ENCODE results near the gene TC2N. TPM values are rescaled to one million over a fixed set of nuclear protein-coding genes. Genes with fewer than 3 reads are reported as not detected.

The TC2N gene
- total RNA-seq, 2 experiments from 2014 or later: 61.7 to 66.2 TPM

GRCh38 chr14:91774140-91775096 lies 92.9 kb downstream of the TC2N start:
- Mint-ChIP-seq H3K9me3 (no peaks in the 10 kb centered on the region), H3K27me3 (ENCODE audit: low read depth) (no peaks in the 10 kb centered on the region), H3K4me3 (no peak overlapping the region), H3K4me1 (ENCODE audit: low read depth) (peaks cover 23% of the 10 kb centered on the region), H3K27ac (no peak overlapping the region), H3K36me3 (ENCODE audit: low read depth) (peaks cover 2% of the 10 kb centered on the region)
- CTCF ChIA-PET: interaction anchor here (1.4 kb wide), 1 partner anchor 12 kb away, joined by 4 read pairs; no protein-coding TSS in a partner anchor
- DNase-seq: no peak
- intact Hi-C loops (cut with micrococcal nuclease): no loop called here

DNA sequence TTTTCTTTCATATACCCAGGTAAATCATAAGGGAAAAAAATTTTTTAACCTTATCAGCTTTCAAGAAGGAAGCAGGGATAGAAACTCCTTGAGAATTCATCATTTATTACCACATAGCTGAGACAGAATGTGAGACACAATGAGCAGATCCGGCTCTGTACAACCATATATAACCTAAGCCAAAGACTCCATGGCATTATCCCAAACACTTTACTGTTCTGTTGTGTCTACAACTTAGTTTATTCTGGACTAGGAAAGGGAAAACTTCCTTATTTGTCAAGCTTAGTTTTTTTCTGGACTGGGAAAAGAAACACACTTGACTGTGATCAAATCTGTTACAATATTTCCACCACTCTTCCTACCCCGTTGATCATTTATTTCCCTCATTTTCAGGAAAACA lies 97.2 kb downstream of the TC2N start:
- DNase-seq: no peak
- intact Hi-C loops (cut with micrococcal nuclease): no loop called here
- Mint-ChIP-seq H3K4me1 (ENCODE audit: low read depth) (peaks cover 21% of the 10 kb centered on the region), H3K9me3 (no peaks in the 10 kb centered on the region), H3K27ac (no peak overlapping the region), H3K4me3 (no peak overlapping the region), H3K27me3 (ENCODE audit: low read depth) (no peaks in the 10 kb centered on the region), H3K36me3 (ENCODE audit: low read depth) (peaks cover 7% of the 10 kb centered on the region)
- CTCF ChIA-PET: interaction anchor here (0.6 to 1.5 kb wide), 2 partner anchors 32 to 113 kb away, joined by 3 to 4 read pairs; no protein-coding TSS in a partner anchor

GRCh38 chr14:91755570-91756295 lies 111.6 kb downstream of the TC2N start:
- Mint-ChIP-seq H3K9me3 (peaks cover 13% of the 10 kb centered on the region), H3K36me3 (ENCODE audit: low read depth) (peaks cover 14% of the 10 kb centered on the region), H3K27me3 (ENCODE audit: low read depth) (no peaks in the 10 kb centered on the region), H3K4me3 (no peak overlapping the region), H3K4me1 (ENCODE audit: low read depth) (no peaks in the 10 kb centered on the region), H3K27ac (no peak overlapping the region)
- no peak for DNase-seq
- CTCF ChIA-PET: no interaction called here
- intact Hi-C loops (cut with micrococcal nuclease): no loop called here

GRCh38 chr14:91754819-91755218 lies 112.5 kb downstream of the TC2N start:
- Mint-ChIP-seq H3K4me1 (ENCODE audit: low read depth) (no peaks in the 10 kb centered on the region), H3K27ac (no peak overlapping the region), H3K36me3 (ENCODE audit: low read depth) (peaks cover 6% of the 10 kb centered on the region), H3K27me3 (ENCODE audit: low read depth) (no peaks in the 10 kb centered on the region), H3K4me3 (no peak overlapping the region), H3K9me3 (peaks cover 5% of the 10 kb centered on the region)
- intact Hi-C loops (cut with micrococcal nuclease): loop anchor here (5.0 kb wide), 1 partner anchor 73 kb away; no protein-coding TSS in a partner anchor
- CTCF ChIA-PET: no interaction called here
- no peak for DNase-seq

- Mint-ChIP-seq H3K36me3 (ENCODE audit: low read depth) (peaks cover 2% of the 10 kb centered on the region), H3K27ac (no peak overlapping the region), H3K27me3 (ENCODE audit: low read depth) (no peaks in the 10 kb centered on the region), H3K4me3 (no peak overlapping the region), H3K4me1 (ENCODE audit: low read depth) (no peaks in the 10 kb centered on the region), H3K9me3 (peaks cover 3% of the 10 kb centered on the region)
- CTCF ChIA-PET: no interaction called here
- DNase-seq: no peak
- intact Hi-C loops (cut with micrococcal nuclease): loop anchor here (5.0 kb wide), 1 partner anchor 72 kb away; no protein-coding TSS in a partner anchor
Observed at GRCh38 chr14:91754185-91754584, 113.2 kb downstream of the TC2N start.

DNA sequence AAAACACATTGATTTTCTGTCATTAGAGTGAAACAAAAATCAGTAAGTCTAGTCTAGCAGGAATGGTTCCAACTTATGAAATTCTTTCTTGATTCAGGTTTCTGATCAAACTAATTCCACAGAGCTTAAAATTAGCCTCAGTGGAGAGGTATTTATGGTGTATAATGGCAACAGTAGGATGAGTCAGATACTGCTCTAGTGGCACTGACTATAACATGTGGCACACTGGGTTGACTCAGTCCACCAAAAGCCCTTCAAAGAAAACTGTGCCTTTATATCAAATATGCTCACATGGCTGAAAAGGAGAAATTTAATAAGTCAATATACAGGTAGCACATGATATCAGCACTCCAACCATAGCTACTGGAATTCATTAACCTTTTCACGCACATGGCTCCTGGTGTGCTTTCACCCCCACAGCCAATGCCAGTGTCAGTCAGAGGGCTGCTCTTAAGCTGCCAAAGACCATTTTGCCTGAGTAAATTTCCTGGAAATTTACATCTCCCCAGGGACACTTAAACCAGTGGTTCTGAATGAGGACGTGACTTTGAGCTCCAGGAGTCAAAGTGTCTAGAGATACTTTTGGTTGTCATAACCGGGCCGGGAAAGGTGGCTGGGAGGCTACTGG lies 113.7 kb downstream of the TC2N start:
- Mint-ChIP-seq H3K9me3 (no peaks in the 10 kb centered on the region), H3K4me1 (ENCODE audit: low read depth) (no peaks in the 10 kb centered on the region), H3K27ac (no peak overlapping the region), H3K27me3 (ENCODE audit: low read depth) (no peaks in the 10 kb centered on the region), H3K36me3 (ENCODE audit: low read depth) (no peaks in the 10 kb centered on the region), H3K4me3 (no peak overlapping the region)
- intact Hi-C loops (cut with micrococcal nuclease): loop anchor here (5.0 kb wide), 1 partner anchor 71 kb away; no protein-coding TSS in a partner anchor
- no peak for DNase-seq
- CTCF ChIA-PET: interaction anchor here (0.6 to 1.2 kb wide), 2 partner anchors 39 to 157 kb away, joined by 3 to 5 read pairs; no protein-coding TSS in a partner anchor

DNA sequence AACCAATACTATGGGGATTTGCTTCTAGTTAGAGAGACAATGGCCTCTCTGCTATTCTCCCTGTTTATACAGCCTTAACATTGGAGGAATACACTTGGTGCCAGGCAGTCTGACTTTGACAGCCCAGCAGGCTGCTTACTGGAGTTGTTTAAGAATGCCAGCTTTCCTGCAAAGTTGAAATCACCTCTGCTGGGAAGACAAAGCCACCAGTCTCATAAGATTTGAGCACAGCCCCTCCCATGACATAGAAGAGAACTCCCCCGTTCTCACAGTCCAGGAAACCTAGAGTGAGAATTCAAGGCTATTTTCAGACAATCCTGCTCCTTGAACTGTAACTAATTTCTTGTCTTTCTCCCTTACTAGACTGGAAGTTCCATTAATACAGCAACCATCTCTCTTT lies 114.4 kb downstream of the TC2N start:
- CTCF ChIA-PET: interaction anchor here (1.2 kb wide), 1 partner anchor 158 kb away, joined by 5 read pairs; no protein-coding TSS in a partner anchor
- DNase-seq: no peak
- H3K27ac Mint-ChIP-seq: no peak overlapping the region
- no peak overlapping the region for H3K4me3 Mint-ChIP-seq
- intact Hi-C loops (cut with micrococcal nuclease): loop anchor here (5.0 kb wide), 1 partner anchor 71 kb away; no protein-coding TSS in a partner anchor
- H3K9me3 Mint-ChIP-seq: no peaks in the 10 kb centered on the region
- H3K27me3 Mint-ChIP-seq (ENCODE audit: low read depth): no peaks in the 10 kb centered on the region
- H3K4me1 Mint-ChIP-seq (ENCODE audit: low read depth): no peaks in the 10 kb centered on the region
- H3K36me3 Mint-ChIP-seq (ENCODE audit: low read depth): no peaks in the 10 kb centered on the region

DNA sequence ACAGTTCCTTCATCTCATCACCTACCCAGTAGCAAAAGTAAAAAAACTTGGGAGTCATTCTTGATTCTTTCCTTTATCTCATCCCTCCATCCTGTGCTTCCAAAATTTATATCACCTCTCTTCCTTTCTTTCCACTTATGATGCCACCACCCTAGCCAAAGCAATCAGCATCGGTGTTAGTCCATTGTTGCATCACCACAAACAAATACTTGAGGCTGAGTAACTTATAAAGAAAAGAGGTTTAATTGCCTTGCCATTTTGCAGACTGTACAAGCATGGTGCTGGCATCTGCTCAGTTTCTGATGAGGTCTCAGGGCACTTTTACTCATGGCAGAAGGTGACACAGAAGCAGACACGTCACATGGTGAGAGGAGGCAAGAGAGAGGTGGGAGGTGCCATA lies 115.6 kb downstream of the TC2N start:
- H3K4me3 Mint-ChIP-seq: no peak overlapping the region
- intact Hi-C loops (cut with micrococcal nuclease): loop anchor here (5.0 kb wide), 1 partner anchor 69 kb away; no protein-coding TSS in a partner anchor
- no peak for DNase-seq
- no peak overlapping the region for H3K27ac Mint-ChIP-seq
- H3K36me3 Mint-ChIP-seq (ENCODE audit: low read depth): no peaks in the 10 kb centered on the region
- CTCF ChIA-PET: interaction anchor here (1.0 kb wide), 1 partner anchor 36 kb away, joined by 3 read pairs; no protein-coding TSS in a partner anchor
- no peaks in the 10 kb centered on the region for H3K4me1 Mint-ChIP-seq (ENCODE audit: low read depth)
- no peaks in the 10 kb centered on the region for H3K9me3 Mint-ChIP-seq
- no peaks in the 10 kb centered on the region for H3K27me3 Mint-ChIP-seq (ENCODE audit: low read depth)

DNA sequence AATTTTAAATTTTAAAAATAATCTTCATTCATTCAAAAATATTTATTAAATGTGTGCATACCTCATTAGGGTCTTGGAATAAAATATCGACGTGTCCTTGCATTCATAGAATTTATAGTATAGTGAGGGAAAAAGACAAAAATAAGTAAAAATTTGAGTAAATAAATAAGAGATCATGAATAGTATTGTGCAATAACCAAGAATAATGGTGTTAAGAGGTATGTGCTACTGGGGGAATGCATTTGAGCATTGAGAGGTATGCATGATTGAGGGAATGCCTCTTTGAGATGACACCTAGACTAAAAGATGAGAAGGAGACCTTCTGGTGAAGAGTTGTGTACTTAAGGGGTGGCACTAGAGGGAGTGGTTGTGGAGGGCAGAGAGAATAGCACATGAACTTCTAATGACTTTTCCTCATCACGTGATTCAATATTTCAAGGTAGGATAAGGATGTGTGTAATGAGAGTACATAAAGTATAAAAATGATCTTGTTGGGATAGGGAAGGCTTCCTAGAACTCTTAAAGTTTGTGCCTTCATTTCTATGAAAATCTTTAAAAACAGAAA lies 116.6 kb downstream of the TC2N start:
- Mint-ChIP-seq H3K27me3 (ENCODE audit: low read depth) (no peaks in the 10 kb centered on the region), H3K36me3 (ENCODE audit: low read depth) (no peaks in the 10 kb centered on the region), H3K4me3 (no peak overlapping the region), H3K27ac (no peak overlapping the region), H3K9me3 (no peaks in the 10 kb centered on the region), H3K4me1 (ENCODE audit: low read depth) (no peaks in the 10 kb centered on the region)
- no peak for DNase-seq
- CTCF ChIA-PET: interaction anchor here (1.0 kb wide), 1 partner anchor 35 kb away, joined by 3 read pairs; no protein-coding TSS in a partner anchor
- intact Hi-C loops (cut with micrococcal nuclease): loop anchor here (5.0 kb wide), 1 partner anchor 68 kb away; no protein-coding TSS in a partner anchor

GRCh38 chr14:91749868-91750267 lies 117.5 kb downstream of the TC2N start:
- Mint-ChIP-seq H3K36me3 (ENCODE audit: low read depth) (no peaks in the 10 kb centered on the region), H3K27ac (no peak overlapping the region), H3K4me3 (no peak overlapping the region), H3K9me3 (no peaks in the 10 kb centered on the region), H3K27me3 (ENCODE audit: low read depth) (no peaks in the 10 kb centered on the region), H3K4me1 (ENCODE audit: low read depth) (no peaks in the 10 kb centered on the region)
- intact Hi-C loops (cut with micrococcal nuclease): loop anchor here (5.0 kb wide), 1 partner anchor 68 kb away; no protein-coding TSS in a partner anchor
- CTCF ChIA-PET: no interaction called here
- DNase-seq: no peak

GRCh38 chr14:91748049-91748448 lies 119.3 kb downstream of the TC2N start:
- CTCF ChIA-PET: no interaction called here
- H3K27me3 Mint-ChIP-seq (ENCODE audit: low read depth): no peaks in the 10 kb centered on the region
- no peak overlapping the region for H3K27ac Mint-ChIP-seq
- H3K36me3 Mint-ChIP-seq (ENCODE audit: low read depth): no peaks in the 10 kb centered on the region
- H3K4me3 Mint-ChIP-seq: no peak overlapping the region
- H3K9me3 Mint-ChIP-seq: no peaks in the 10 kb centered on the region
- intact Hi-C loops (cut with micrococcal nuclease): no loop called here
- no peaks in the 10 kb centered on the region for H3K4me1 Mint-ChIP-seq (ENCODE audit: low read depth)
- DNase-seq: no peak

Data from activated naive CD4-positive, alpha-beta T cell treated with anti-CD3 and anti-CD28 coated beads for 36 hours (primary cell).